ENCODE data around the gene SLC6A18.

SLC6A18 gene

GRCh38 chr5:1268666-1269065 lies 43.5 kb downstream of the SLC6A18 start:
- Histone ChIP-seq H3K27me3 (ENCODE audit: control insufficient read depth, low read length) (no peaks in the 10 kb centered on the region), H3K27ac (ENCODE audit: low read depth, low read length) (no peak overlapping the region), H3F3A (ENCODE audit: control insufficient read depth, insufficient read depth) (no peaks in the 10 kb centered on the region), H4K20me1 (ENCODE audit: control insufficient read depth, insufficient read depth, low read depth, low read length) (no peaks in the 10 kb centered on the region), H3K79me2 (ENCODE audit: control insufficient read depth, low read length) (peaks cover 1% of the 10 kb centered on the region), H3K36me3 (ENCODE audit: control insufficient read depth, low read length) (peaks cover 69% of the 10 kb centered on the region), H3K9me3 (ENCODE audit: control insufficient read depth, insufficient read depth, low read length) (no peaks in the 10 kb centered on the region), H3K9me2 (replicated peaks; ENCODE audit: control insufficient read depth, low read length) (no peaks in the 10 kb centered on the region), H3K4me1 (ENCODE audit: control insufficient read depth, low read length) (no peaks in the 10 kb centered on the region), H3K4me2 (ENCODE audit: low read length) (no peak overlapping the region), H3K4me3 (ENCODE audit: low read length) (no peak overlapping the region)
- no peak for TF ChIP-seq EZH2phosphoT487 (IDR thresholded peaks at IDR 0.05; ENCODE audit: borderline replicate concordance, low read length)
- TF ChIP-seq, protein P1, sequence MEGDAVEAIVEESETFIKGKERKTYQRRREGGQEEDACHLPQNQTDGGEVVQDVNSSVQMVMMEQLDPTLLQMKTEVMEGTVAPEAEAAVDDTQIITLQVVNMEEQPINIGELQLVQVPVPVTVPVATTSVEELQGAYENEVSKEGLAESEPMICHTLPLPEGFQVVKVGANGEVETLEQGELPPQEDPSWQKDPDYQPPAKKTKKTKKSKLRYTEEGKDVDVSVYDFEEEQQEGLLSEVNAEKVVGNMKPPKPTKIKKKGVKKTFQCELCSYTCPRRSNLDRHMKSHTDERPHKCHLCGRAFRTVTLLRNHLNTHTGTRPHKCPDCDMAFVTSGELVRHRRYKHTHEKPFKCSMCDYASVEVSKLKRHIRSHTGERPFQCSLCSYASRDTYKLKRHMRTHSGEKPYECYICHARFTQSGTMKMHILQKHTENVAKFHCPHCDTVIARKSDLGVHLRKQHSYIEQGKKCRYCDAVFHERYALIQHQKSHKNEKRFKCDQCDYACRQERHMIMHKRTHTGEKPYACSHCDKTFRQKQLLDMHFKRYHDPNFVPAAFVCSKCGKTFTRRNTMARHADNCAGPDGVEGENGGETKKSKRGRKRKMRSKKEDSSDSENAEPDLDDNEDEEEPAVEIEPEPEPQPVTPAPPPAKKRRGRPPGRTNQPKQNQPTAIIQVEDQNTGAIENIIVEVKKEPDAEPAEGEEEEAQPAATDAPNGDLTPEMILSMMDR (IDR thresholded peaks at IDR 0.05; ENCODE audit: low read depth, low read length, poor library complexity, severe bottlenecking) = no peak

DNA sequence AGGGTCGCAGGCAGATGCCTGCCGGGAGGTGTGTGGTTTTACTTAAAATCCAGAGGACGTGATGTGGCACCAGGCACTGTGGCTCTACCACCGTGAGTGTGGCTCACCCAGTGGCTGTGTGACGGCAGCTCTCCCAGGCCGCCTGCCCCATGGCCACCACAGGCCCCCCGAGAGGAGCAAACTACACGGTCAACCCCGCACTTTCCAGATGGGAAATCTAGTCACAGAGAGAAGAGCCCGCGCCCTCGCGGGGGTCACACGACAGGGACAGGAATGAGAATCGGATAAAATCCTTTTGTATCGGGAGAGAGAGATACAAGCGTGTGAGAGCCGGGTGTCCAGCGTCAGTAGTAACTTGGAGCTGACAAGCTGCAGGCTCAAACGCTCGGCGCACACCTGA lies 45.2 kb downstream of the SLC6A18 start:
- H4K20me1 ChIP-seq (ENCODE audit: control insufficient read depth, insufficient read depth, low read depth, low read length) = 0 out of 2 replicates have a peak, but pooled peaks cover 3% of the 10 kb centered on the region
- H3K27ac ChIP-seq (ENCODE audit: low read depth, low read length) = no peak overlapping the region
- no peak overlapping the region for H3K4me2 ChIP-seq (ENCODE audit: low read length)
- no peaks in the 10 kb centered on the region for H3K9me3 ChIP-seq (ENCODE audit: control insufficient read depth, insufficient read depth, low read length)
- H3K27me3 ChIP-seq (ENCODE audit: control insufficient read depth, low read length) = no peaks in the 10 kb centered on the region
- H3K9me2 ChIP-seq (replicated peaks; ENCODE audit: control insufficient read depth, low read length) = no peaks in the 10 kb centered on the region
- H3K79me2 ChIP-seq (ENCODE audit: control insufficient read depth, low read length) = peaks cover 19% of the 10 kb centered on the region
- H3K36me3 ChIP-seq (ENCODE audit: control insufficient read depth, low read length) = peaks cover 69% of the 10 kb centered on the region
- TF ChIP-seq EZH2phosphoT487 (IDR thresholded peaks at IDR 0.05; ENCODE audit: borderline replicate concordance, low read length) = no peak
- TF ChIP-seq, protein P1 (IDR thresholded peaks at IDR 0.05; ENCODE audit: low read depth, low read length, poor library complexity, severe bottlenecking) = no peak
- no peaks in the 10 kb centered on the region for H3F3A ChIP-seq (ENCODE audit: control insufficient read depth, insufficient read depth)
- no peak overlapping the region for H3K4me3 ChIP-seq (ENCODE audit: low read length)
- no peaks in the 10 kb centered on the region for H3K4me1 ChIP-seq (ENCODE audit: control insufficient read depth, low read length)

DNA sequence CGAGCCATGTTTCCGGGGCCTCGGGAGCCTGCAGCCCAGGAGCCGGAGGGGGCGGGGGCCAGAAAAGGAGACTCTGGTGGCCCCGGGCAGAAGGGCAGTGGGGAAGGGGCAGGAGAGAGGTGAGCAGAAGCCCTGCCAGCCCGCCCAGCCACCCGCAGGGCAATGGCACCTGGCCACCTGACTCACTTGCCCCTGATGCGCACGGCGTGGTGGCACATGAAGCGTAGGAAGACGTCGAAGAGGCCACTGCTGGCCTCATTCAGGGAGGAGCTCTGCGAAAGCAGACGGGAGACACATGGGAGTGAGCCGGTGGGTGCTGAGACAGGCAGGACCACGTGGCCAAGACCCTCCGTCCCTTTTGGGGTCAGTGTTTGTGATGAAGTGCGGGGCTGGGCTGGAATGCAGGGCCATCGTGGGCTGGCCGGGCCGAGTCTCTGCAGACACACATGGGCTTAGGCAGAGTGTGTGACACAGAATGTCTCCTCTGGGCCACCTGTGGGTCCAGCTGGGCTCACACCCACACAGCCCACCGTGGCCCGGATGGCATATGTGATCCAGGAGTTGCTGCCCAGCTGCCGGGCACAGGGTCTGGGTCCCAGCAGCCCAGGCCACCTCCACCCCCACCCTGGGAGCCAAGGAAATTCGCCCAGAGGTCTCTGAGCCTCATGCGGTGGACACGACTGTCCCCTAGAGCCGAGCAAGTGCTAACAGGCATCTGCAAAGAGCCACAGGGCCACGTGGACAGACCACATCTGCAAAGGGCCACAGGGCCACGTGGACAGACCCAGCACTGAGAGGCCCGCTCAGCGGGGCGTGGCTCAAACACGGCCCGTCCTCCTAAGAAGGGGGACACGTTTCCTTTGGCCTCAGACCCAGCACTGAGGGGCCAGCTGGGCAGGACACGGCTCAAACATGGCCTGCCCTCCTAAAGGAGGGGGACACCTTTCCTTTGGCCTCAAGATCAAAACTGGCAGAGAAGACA lies 46.0 kb downstream of the SLC6A18 start:
- H3K4me2 ChIP-seq (ENCODE audit: low read length) = no peak overlapping the region
- no peaks in the 10 kb centered on the region for H3F3A ChIP-seq (ENCODE audit: control insufficient read depth, insufficient read depth)
- no peak overlapping the region for H3K4me3 ChIP-seq (ENCODE audit: low read length)
- H3K36me3 ChIP-seq (ENCODE audit: control insufficient read depth, low read length) = peaks cover 62% of the 10 kb centered on the region
- no peak overlapping the region for H3K27ac ChIP-seq (ENCODE audit: low read depth, low read length)
- H3K9me3 ChIP-seq (ENCODE audit: control insufficient read depth, insufficient read depth, low read length) = no peaks in the 10 kb centered on the region
- no peaks in the 10 kb centered on the region for H3K4me1 ChIP-seq (ENCODE audit: control insufficient read depth, low read length)
- H3K9me2 ChIP-seq (replicated peaks; ENCODE audit: control insufficient read depth, low read length) = no peaks in the 10 kb centered on the region
- 0 out of 2 replicates have a peak, but pooled peaks cover 3% of the 10 kb centered on the region for H4K20me1 ChIP-seq (ENCODE audit: control insufficient read depth, insufficient read depth, low read depth, low read length)
- no peaks in the 10 kb centered on the region for H3K27me3 ChIP-seq (ENCODE audit: control insufficient read depth, low read length)
- H3K79me2 ChIP-seq (ENCODE audit: control insufficient read depth, low read length) = peaks cover 25% of the 10 kb centered on the region
- TF ChIP-seq EZH2phosphoT487 (IDR thresholded peaks at IDR 0.05; ENCODE audit: borderline replicate concordance, low read length) = no peak
- TF ChIP-seq, protein P1 (IDR thresholded peaks at IDR 0.05; ENCODE audit: low read depth, low read length, poor library complexity, severe bottlenecking) = no peak
